ENCODE measurements around the gene MYO9B.
A peak's percentile ranks its signal among the peaks of the same experiment; 100 is the strongest.
"Not testable (repeated sequence)": the region's sequence is repeated elsewhere in the genome, so short reads cannot be mapped to it uniquely, and the experiment has no call there.

Gene MYO9B

DNA sequence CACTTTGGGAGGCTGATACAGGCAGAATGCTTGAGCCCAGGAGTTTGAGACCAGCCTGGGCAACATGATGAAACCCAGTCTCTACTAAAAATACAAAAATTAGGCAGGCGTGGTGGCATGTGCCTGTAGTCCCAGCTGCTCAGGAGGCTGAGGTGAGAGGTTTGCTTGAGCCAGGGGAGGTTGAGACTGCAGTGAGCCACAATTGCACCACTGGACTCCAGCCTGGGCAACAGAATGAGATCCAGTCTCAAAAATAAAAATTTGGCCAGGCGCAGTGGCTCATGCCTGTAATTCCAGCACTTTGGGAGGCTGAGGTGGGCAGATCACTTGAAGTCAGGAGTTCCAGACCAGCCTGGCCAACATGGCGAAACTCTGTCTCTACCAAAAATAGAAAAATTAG lies 19.1 kb downstream of the MYO9B start:
- not testable (repeated sequence) for DNase-seq

DNA sequence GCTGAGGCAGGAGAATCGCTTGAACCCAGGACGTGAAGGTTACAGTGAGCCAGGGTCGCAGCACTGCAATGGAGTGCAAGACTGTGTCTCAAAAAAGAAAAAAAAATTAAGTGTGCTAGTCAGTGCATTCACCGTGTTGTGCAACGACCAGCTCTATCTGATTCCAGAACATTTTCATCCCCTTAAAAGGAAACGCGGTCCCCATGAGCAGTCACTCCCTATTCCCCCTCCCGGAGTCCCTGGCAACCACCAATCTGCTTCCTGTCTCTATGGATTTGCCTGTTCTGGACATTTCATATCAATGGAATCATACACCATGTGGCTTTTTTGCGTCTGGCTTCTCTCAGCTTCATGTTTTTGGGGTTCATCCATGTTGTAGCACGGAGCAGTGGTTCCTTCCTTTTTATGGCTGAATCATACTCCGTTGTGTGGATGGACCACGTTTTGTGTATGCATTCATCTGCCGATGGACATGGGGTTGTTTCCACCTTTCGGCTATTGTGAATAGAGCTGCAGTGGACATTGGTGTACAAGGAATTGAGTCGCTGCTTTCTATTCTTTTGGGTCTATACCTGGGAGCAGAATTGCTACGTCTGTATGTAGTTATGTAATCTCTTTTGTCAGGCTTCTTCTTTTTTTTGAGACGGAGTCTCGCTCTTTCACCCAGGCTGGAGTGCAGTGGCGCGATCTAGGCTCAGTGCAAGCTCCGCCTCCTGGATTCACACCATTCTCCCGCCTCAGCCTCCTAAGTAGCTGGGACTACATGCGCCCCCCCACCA lies 19.8 kb downstream of the MYO9B start:
- peak; percentile 74 for DNase-seq

DNA sequence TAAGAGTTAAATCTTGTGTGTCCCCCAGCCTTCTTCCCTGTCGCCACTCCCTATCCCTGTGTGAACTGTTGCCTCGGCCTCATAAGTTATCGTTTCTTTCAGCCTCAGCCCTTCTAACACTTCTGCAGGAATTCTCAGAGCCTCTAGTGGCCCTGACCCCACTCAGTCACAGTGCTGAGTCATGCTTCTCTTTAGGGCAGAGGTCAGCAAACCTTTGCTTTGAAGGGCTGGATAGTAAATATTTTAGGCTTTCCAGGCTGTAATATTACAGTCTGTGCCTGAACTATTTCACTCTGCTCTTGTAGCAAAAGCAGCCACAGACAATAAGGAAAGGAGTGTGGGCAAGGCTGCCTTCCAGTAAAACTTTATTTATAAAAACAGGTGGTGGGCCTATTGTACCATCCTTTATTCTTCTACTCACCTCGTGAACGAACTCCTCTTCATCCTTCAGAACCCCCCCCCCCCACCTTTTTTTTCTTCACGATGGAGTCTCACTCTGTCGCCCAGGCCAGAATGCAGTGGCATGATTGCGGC lies 22.1 kb downstream of the MYO9B start:
- peak; percentile 14 for DNase-seq

DNA sequence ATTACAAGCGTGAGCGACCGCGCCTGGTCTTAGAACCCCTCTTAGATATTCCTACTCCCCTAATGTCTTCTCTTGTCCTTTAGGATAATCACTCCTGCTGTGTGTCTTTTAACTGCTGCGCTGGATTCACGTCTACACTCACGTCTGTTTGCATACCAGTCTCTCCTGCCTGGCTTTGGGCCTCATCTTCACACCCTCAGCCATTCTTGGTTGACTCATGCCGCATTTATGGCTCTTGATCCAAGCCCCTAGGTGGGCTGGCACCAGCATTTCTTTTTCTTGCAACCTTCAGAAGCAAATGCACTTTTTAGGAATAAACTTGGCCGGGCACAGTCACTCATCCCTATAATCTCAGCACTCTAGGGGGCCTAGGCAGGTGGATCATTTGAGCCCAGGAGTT lies 22.7 kb downstream of the MYO9B start:
- DNase-seq: peak; percentile 16

DNA sequence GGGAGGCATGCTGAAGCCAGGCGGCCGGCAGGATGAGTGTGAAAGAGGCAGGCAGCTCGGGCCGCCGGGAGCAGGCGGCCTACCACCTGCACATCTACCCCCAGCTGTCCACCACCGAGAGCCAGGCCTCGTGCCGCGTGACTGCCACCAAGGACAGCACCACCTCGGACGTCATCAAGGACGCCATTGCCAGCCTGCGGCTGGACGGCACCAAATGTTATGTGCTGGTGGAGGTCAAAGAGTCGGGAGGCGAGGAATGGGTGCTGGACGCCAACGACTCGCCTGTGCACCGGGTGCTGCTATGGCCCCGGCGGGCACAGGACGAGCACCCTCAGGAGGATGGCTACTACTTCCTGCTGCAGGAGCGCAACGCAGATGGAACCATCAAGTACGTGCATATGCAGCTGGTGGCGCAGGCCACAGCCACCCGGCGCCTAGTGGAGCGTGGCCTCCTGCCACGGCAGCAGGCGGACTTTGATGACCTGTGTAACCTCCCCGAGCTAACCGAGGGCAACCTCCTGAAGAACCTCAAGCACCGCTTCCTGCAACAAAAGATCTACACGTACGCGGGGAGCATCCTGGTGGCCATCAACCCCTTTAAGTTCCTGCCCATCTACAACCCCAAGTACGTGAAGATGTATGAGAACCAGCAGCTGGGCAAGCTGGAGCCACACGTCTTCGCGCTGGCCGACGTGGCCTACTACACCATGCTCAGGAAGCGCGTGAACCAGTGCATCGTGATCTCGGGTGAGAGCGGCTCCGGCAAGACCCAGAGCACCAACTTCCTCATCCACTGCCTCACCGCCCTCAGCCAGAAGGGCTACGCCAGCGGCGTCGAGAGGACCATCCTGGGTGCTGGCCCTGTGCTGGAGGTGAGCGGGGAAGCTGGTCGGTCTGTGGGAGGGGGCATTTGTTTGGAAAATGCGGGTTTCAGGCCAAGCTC lies 26.4 kb downstream of the MYO9B start:
- no peak for DNase-seq

DNA sequence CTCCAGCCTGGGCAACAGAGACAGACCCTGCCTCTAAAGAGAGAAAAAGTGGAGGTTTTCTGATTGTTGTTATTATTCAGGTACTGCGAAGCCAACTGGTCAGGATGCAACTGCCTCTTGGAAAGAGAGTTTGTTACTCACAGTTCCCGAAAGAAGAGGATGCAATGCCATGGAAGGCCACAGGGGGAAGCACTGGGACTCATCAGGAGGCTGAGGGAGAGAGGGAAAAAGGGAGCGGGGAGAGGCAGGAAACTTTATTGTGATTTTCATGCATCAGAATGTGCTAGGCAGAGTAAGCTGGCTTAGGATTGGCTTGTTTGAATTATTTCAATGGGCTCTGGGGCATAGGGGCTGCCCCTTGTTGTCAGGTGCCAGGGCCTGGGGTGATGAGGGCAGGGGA lies 27.6 kb downstream of the MYO9B start:
- DNase-seq: peak; percentile 31

DNA sequence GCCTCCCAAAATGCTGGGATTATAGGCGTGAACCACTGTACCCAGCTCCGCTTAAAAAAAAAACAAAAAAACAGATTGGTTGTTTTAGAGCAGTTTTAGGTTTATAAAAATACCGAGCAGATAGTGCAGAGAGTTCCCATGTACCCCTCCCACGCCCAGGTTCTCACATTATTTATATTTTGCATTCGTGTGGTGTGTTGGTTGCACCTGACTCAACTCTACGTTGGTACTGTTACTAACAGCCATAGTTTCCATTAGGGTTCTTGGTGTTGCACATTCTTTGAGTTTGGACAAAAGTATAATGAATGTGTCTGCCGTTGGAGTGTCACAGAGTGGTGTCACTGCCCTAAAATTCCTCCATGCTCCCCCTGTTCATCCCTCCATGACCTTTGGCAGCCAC lies 29.1 kb downstream of the MYO9B start:
- DNase-seq: no peak

DNA sequence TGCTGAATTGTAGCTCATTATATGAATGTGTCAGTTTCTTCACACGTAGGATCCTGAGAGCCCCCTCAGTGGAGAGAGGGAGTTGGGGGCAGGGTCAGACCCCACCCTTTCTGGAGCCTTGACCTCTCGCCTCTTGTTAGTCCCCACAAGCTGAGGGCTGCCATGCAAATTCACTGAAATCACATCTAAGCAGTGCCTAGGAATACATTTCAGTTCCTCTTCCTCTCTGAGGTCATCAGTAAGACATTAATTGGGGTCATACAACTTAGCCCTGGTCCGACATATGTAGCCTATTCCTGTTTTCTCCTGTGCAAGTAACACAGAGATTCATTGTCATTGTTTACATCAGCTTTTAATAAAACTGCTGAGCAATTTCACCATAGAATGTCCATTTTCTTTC lies 30.0 kb downstream of the MYO9B start:
- DNase-seq: no peak

DNA sequence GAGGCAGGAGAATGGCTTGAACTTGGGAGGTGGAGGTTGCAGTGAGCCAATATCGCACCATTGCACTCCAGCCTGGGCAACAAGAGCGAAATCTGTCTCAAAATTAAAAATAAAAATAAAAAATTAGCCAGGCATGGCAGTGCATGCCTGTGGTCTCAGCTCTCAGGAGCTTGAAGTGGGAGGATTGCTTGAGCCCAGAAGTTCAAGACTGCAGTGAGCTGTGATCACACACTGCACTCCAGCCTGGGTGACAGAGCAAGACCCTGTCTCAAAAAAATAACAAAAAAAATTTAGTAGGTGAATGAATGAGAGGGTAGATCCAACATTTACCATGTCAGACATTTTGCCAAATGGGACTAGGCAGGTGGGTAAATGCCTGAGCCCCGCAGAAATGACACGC lies 31.4 kb downstream of the MYO9B start:
- DNase-seq: not testable (repeated sequence)

DNA sequence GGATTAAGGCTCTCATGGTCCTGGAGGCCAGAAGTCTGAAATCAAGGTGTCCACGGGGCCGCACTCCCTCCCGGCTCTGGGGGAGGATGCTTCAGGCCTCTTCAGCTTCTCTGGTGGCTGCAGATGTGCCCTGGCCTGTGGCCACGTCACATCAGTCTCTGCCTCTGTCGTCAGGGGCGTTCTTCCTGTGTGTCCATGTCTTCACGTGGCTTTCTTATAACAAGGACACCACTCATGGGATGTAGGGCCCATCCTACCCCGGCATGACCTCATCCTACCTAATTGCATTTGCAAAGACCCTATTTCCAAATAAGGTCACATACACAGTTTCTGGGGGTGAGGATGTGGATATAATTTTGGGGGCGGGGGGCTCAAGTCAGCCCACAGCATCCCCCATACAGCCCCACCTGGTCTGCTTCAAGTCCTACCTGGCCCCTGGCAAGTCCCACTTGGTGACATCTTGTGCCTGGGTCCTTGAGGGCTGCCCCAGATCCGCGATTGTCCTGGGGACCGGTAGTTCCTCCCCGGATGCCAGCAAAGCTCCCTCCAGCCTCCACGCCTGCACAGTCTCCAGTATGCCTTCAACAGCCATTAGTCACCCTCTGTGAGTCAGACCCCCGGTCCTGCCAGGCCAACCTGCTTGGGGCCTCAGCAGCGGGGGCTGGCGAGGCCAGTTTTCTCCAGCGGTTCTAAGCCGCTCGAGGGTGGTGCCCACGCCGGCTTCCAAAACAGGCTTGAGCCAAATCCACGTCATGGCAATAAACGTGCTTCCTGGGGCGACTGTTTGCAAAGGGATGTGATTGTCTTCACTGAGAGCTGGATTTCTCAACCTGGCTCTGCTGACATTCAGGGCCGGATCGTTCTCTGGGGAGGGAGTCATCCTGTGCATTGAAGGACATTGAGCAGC lies 32.2 kb downstream of the MYO9B start:
- DNase-seq: peak; percentile 94

DNA sequence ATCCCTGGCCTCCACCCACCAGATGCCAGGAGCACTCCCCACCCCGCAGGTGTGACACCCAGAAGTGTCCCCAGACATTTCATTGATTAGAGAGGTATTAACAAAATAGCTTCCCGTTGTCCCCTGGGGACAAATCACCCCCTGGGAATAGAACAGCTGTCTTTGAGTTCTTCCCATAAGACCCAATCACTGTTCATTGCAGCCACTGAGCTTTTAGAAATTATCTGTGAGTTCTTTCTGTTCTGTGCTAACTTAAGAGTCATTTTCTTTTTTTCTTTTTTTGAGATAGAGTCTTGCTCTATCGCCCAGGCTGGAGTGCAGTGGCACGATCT lies 32.8 kb downstream of the MYO9B start:
- DNase-seq: no peak

DNA sequence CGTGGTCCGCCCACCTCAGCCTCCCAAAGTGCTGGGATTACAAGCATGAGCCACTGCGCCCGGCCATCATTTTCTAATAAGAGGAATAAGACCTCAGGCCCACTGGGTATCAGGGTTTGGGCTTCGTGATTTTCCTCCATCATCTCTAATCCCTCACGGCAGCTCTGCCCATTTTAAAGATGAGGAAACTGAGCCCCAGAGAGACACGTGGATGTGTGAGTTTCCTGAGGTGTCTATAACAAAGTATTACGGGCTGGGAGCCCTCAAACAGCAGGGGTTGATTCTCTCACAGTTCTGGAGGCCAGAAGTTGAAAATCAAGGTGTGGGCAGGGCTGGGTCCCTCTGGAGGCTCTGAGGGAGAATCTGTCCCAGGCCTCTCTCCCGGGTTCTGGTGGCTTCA lies 33.7 kb downstream of the MYO9B start:
- no peak for DNase-seq

DNA sequence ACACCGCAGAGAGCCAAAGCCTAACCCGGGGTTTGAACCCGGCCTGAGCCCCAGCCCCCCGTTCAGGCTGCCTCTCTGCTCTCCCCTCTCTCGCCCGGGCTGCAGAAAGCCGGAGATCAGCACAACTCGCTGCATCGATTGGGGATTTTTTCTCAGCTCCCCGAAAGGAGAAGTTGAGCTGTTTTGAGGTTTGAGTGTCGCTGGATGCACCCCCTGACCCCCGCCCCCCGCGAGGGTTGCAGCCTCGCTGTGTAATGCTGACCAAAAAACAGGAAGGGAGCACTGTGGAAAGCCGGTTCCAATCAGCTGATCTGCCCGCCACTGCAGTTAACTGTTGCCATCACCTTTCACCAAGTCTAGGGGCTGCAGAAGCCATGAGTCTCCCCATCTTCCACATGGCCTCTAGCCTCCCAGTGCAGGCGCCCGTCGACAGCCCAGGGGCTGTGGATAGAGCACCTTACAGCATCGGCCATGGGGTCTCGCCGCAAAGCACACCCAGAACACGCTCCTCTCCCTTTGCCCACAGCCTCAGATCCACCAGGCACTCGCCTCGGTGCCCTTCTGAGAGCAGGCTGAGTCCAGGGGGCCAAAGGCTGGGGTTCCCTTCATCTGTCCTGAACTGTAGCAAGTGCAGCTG lies 34.5 kb downstream of the MYO9B start:
- DNase-seq: no peak

DNA sequence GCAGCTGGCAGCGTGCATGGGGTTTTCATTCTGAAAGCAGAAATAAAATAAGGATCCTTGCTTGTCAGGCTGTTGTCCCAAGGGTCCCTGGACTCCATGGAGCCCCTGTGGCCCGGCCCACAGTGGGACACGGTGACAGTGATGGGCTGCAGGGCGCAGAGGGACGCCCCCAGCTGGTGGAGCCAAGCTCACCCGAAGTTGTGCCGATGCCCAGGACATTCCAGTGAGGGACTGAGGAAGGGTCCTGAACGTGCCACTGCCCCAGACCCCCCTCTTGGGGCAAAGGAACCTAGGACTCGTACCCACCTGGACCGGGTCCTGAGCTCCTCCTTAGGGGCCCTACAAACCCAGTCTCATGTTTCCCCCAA lies 35.0 kb downstream of the MYO9B start:
- DNase-seq: no peak

DNA sequence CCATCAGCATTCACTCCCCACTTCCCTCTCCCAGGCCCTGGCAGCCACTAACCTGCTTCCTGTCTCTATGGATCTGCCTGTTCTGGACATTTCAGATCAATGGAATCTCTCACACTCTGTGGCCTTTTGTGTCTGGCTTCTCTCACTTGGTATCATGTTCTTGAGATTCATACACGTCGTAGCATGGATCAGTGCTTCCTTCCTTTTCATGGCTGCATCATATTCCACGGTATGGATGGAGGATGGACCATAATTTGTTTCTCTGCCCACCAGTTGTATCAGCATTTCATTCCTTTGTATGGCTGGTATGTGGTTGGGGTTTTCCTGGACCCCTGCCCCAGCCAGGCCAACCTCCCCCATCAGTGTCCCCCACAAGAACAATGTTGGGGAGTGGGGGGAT lies 36.2 kb downstream of the MYO9B start:
- DNase-seq: no peak

DNA sequence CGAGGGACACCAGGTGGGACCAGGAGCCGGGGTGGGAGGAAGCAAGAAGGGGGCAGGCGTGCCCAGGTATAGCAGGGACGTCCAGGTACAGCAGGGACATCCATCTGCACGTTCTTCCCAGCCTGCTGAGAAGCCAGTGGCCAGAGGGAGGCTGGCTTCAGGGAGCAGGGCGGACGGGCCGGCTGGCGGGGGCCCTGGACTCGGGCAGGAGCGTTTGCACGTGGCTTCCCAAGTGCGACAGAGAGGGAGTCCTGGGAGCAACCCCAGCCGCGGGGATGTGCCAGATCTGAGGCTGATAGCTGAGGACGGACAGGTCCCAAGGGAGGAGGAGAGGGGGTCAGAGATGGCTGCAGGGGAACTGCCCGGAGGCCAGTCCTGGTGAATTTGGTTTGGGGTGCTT lies 36.7 kb downstream of the MYO9B start:
- no peak for DNase-seq

DNA sequence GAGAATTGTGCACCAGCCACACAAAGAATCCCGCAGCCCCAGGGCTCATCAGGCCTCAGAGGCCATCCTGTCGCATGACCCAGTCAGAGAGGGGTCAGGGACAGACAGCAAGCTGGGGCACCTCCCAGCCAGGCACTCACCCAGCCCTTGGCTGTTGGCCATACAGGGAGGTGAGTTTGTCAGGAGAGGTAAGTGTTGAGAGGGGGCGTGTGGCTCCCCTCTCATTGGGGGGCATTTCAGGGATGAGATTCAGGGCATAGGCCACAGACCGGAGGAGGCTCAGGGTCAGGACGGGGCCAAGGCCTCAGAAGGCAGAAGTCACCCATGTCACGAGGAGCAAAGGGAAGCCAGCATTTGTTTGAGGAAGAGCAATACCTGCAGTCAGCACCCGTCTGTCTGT lies 37.1 kb downstream of the MYO9B start:
- no peak for DNase-seq

DNA sequence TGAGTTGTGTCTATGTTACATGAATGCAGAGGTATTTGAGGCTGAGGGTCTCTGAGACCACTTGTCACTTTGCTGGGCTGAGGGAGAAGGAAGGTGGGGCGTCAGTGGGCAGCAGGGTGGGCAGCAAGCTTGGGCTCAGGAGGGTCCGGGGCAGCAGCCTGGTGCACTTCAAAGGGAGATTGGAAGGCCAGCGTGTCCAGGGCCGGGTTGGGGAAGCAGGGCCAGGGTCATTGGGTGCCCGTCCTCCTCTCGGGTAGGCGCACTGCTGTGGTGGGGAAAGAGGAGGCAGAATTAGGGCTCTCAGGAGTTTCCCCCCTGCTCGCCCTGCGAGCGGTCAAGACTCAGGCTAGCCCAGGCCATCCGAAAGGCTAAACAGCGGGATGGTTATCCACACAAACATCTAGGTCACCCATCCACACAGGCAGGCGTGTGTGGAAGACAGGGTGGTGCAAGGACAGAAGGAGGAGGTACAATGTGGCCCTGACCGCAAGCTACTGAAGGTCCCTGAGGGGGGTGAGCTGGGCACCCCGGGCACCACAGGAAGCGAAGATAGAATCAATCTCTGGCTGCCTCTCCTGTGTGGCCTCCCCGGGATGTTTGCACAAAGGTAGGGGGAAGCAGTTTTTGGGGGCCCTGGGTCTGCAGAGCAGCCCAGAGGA lies 37.7 kb downstream of the MYO9B start:
- DNase-seq: no peak

DNA sequence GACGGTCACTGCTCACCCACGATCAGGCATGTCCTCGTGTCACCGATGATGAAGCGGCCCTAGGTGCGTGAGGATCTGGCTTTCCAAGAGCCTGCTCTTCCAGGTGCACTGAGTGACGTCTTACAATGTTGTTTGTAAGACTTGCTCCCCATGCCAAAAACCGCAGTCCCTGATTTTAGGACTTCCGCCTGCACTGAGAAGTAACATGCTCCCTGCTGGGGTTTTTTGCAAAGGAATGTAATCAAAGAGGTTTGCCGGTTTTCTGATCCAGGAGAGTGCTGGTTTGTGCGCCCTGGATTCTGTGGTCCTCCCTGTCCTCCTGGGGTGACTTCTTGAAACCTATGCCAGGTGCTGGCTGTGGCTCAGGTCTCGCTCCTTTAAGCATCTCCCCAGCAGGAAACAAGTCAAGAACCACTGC lies 38.8 kb downstream of the MYO9B start:
- DNase-seq: no peak

DNA sequence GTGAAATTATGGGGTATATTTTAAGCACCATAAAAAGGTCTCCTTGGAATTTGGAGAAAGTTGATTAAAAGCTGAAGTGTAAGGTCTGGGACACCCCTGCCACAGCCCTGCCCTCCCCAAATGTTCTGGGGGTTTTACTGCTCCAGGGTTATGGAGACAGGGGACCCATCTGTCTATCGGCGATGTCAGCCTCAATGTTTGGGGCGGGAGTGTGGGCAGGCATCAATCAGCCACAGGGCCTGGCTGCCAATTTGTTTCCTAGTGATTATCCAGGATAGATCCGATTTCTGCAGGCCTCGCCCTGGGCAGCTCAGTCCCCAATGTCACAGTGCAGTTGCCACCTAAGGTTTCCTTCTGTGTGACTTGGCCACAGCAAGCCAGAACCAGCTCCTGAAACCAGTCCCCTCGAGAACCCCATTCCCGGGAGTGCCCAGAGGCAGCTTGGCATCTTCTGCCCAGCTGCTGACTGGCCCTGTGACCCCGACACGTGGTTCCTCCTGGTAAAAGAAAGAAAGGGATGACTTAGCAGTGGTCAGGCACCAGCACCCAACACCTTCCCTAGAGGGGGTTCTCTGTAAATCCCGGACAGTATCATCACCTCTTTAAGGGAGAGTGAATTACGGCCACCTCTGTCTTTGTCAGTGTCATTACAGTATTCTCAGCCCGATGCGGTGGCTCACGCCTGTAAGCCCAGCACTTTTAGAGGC lies 41.6 kb downstream of the MYO9B start:
- no peak for DNase-seq

DNA sequence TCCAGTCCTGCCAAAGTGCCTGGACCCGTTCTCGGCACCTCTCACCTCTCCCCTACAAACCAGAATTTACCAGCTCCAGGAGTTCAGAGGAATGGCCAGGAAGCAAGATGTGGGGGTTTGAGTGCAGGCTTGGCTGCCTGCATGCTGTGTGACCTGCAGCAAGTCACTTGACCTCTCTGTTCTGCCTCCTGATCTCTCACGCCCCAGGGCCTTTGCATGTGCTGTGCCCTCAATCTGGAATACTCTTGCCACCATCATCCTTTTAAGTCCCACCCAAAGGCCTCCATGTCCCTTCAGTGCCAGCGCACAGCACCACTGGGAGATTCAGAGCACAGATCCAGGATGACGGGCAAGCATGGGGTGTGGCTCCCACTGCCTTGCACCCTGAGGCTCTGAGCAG lies 43.4 kb downstream of the MYO9B start:
- no peak for DNase-seq
